K562 (cell line): ENCODE results near the gene TTC39C. TPM values are rescaled to one million over a fixed set of nuclear protein-coding genes. Genes with fewer than 3 reads are reported as not detected.

ENCODE experiments used
- ATAC-seq: fragments of 200-7000 bp; cut with Tn5 transposase; 3 replicates; pipeline ENCODE4 v1.9.1; 2020; ENCODE audit warnings: moderate library complexity
- BruUV-seq: library from RNA; stranded (reverse); fragments of 400-500 nt; replicated peaks from 2 replicates; lab custom pipeline; 2021; lab: Mats Ljungman, UMichigan
- CTCF ChIA-PET: fragments of 300-600 bp; formaldehyde crosslinking; extraction: SDS; loops from one replicate; lab custom pipeline; 2021; ENCODE audit warnings: low intra/inter-chr PET ratio; lab: Yijun Ruan, JAX
- POLR2A ChIA-PET: fragments of 300-600, 350-650 bp; sonication (Branson Sonifier 250); formaldehyde crosslinking; extraction: SDS; loops from one replicate; lab custom pipeline; 2021; ENCODE audit warnings: antibody characterized with exemption, inconsistent platforms; lab: Yijun Ruan, JAX
- DNase-seq, 4 experiments: peaks; one replicate each; pipeline versions ENCODE4 v3.0.0 to v3.0.0-alpha.2; 2011 to 2018; ENCODE audit warnings: low spot score in 3 of 4, mixed read lengths in 3 of 4; ENCODE audit errors: extremely low read depth in 1 of 4
- FAIRE-seq: peaks from 2 replicates; lab custom pipeline; 2011; peaks lifted over from hg19 to GRCh38; lab: Jason Lieb, UNC
- H2AFZ ChIP-seq: 2 replicates; pipeline ENCODE4 v1.6.0; 2011; ENCODE audit warnings: low read depth, low read length, control low read depth, inconsistent platforms
- H3K27ac ChIP-seq: fragments of 200-600 bp; 3 replicates; pipeline ENCODE4 v1.8.0; 2011; ENCODE audit warnings: low read depth, mild to moderate bottlenecking, control low read depth, inconsistent platforms, low read length, moderate library complexity, mixed read lengths; ENCODE audit errors: extremely low read depth
- H3K27me3 ChIP-seq, 2 experiments: fragments of 300-600 bp in 1 of 2; 2 replicates in 1 of 2; 3 replicates in 1 of 2; pipeline versions ENCODE4 v1.6.0 to v1.8.0; 2011; ENCODE audit warnings: inconsistent platforms in 2 of 2, low read length in 2 of 2, mild to moderate bottlenecking in 1 of 2, mixed read lengths in 1 of 2, moderate library complexity in 1 of 2; ENCODE audit not compliant: control insufficient read depth in 2 of 2, insufficient read depth in 2 of 2
- H3K36me3 ChIP-seq: fragments of 300-600 bp; 3 replicates; pipeline ENCODE4 v1.8.0; 2011; ENCODE audit warnings: mild to moderate bottlenecking, low read length, inconsistent platforms; ENCODE audit not compliant: control insufficient read depth, insufficient read depth
- H3K4me1 ChIP-seq, 2 experiments: fragments of 200-600 bp in 1 of 2; replicated peaks in 1 of 2; 2 replicates in 1 of 2; 3 replicates in 1 of 2; pipeline versions ENCODE4 v1.5.1 to v1.8.0; 2011; ENCODE audit warnings: inconsistent platforms in 2 of 2, low read length in 2 of 2, mild to moderate bottlenecking in 1 of 2, mixed read lengths in 1 of 2, moderate library complexity in 1 of 2; ENCODE audit not compliant: control insufficient read depth in 2 of 2, insufficient read depth in 2 of 2
- H3K4me2 ChIP-seq: 2 replicates; pipeline ENCODE4 v1.6.1; 2011; ENCODE audit warnings: low read length, control low read depth, inconsistent platforms, mixed read lengths; ENCODE audit not compliant: insufficient read depth
- H3K4me3 ChIP-seq: fragments of 200-600 bp; sonication (generic), shearing (Covaris generic); 2 replicates; pipeline ENCODE4 v1.5.1; 2016; ENCODE audit warnings: control low read depth, inconsistent platforms
- H3K79me2 ChIP-seq: fragments of 200-600 bp; 3 replicates; pipeline ENCODE4 v1.8.0; 2011; ENCODE audit warnings: low read length, inconsistent platforms; ENCODE audit not compliant: control insufficient read depth, insufficient read depth
- H3K9ac ChIP-seq, 2 experiments: 2 replicates each; pipeline versions ENCODE4 v1.6.0 to v1.6.1; 2011; ENCODE audit warnings: low read depth in 2 of 2, low read length in 2 of 2, control low read depth in 1 of 2, inconsistent platforms in 1 of 2, mild to moderate bottlenecking in 1 of 2, mixed read lengths in 1 of 2; ENCODE audit not compliant: insufficient read depth in 1 of 2
- H3K9me1 ChIP-seq: one replicate; pipeline ENCODE4 v1.6.0; 2011; ENCODE audit warnings: inconsistent platforms, mild to moderate bottlenecking, low read length, moderate library complexity; ENCODE audit not compliant: control insufficient read depth, insufficient read depth
- H3K9me3 ChIP-seq: replicated peaks from 2 replicates; pipeline ENCODE4 v1.5.1; 2011; ENCODE audit warnings: low read depth, low read length, inconsistent platforms; ENCODE audit not compliant: control insufficient read depth, insufficient read depth
- H4K20me1 ChIP-seq: replicated peaks from 2 replicates; pipeline ENCODE4 v1.6.1; 2011; ENCODE audit warnings: low read length, inconsistent platforms, mixed read lengths; ENCODE audit not compliant: control insufficient read depth, insufficient read depth
- NCOA4 ChIP-seq: fragments of 450-650 bp; IDR thresholded peaks from 2 replicates; pipeline ENCODE4 v1.6.1; 2018; ENCODE audit warnings: mild to moderate bottlenecking; ENCODE audit not compliant: partially characterized antibody
- ZNF445 ChIP-seq: fragments of 250-450 bp; sonication (Bioruptor Pico); IDR thresholded peaks from 2 replicates; pipeline ENCODE4 v1.4.0; 2020; ENCODE audit warnings: low read depth, mild to moderate bottlenecking, moderate library complexity
- WGBS: fragments of 100-300 bp; shearing (Covaris generic); methylation state at CpG from one replicate; pipeline ENCODE4 v1.1.6; 2016; ENCODE audit warnings: low coverage, mixed read lengths; ENCODE audit not compliant: insufficient coverage; ENCODE audit errors: missing lambda C conversion rate; 5-methylcytosine and 5-hydroxymethylcytosine counted together
- in situ Hi-C: fragments of 300-500 bp; cut with MboI; formaldehyde crosslinking; loops from 4 replicates; pipeline ENCODE4 v1.15.0; 2018; ENCODE audit warnings: inconsistent platforms, mixed read lengths
- intact Hi-C: fragments of 100-400 bp; cut with micrococcal nuclease; formaldehyde crosslinking; loops from 2 replicates; pipeline ENCODE4 v1.14.2; 2022
- polyA plus RNA-seq, 8 experiments: library from polyadenylated mRNA; depleted of rRNA in 4 of 8; stranded (reverse) in 5 of 8; unstranded in 3 of 8; fragments of >200 nt; fragmentation: Nextera tagmentation in 2 of 8; fragmentation: Illumina TruSeq in 1 of 8; extraction: Ambion mirVana in 2 of 8; extraction: Trizol in 1 of 8; gene quantifications; 2 replicates each; pipeline versions ENCODE4 v1.2.1 to v1.2.3, GENCODE V29; 2011 to 2014; ENCODE audit warnings: inconsistent platforms in 1 of 8, missing spikeins in 1 of 8
- total RNA-seq, 7 experiments: library from RNA; depleted of rRNA in 6 of 7; stranded (reverse); fragments of >200 nt in 6 of 7; fragmentation: Illumina TruSeq in 2 of 7; extraction: Trizol in 2 of 7; gene quantifications; 2 replicates each; pipeline versions ENCODE4 v1.2.1 to v1.2.3, GENCODE V29; 2011 to 2021; ENCODE audit warnings: low replicate concordance in 1 of 7
- TF ChIP-seq, protein P1 (sequence below): fragments of 450-650 bp; IDR thresholded peaks from 2 replicates; pipeline ENCODE4 v1.6.1; 2016; ENCODE audit warnings: low read depth, mild to moderate bottlenecking, moderate library complexity

The TTC39C gene
- total and polyA plus RNA-seq, 9 of the 15 experiments (the other 6 are each of a cell fraction or from before 2014, with no cell fraction given), result 0.01 to 0.58 (median 0.18) TPM; not detected in 5

GRCh38 chr18:24051031-24051947, 36.7 kb downstream of the TTC39C start:
- ATAC-seq (no peak), FAIRE-seq (peak; percentile 11), DNase-seq (no peak)
- CTCF ChIA-PET, result interaction anchor here (0.6 kb wide), 1 partner anchor 922 kb away, joined by 4 read pairs; no protein-coding TSS in a partner anchor
- Histone ChIP-seq H3K27me3 (no peaks in the 10 kb centered on the region), H2AFZ (no peak overlapping the region), H4K20me1 (no peaks in the 10 kb centered on the region), H3K79me2 (no peaks in the 10 kb centered on the region), H3K4me3 (no peak overlapping the region), H3K4me1 (no peaks in the 10 kb centered on the region), H3K9me1 (no peaks in the 10 kb centered on the region), H3K4me2 (no peak overlapping the region), H3K9me3 (no peaks in the 10 kb centered on the region), H3K9ac (no peak overlapping the region), H3K27ac (no peak overlapping the region), H3K36me3 (no peaks in the 10 kb centered on the region)
- TF ChIP-seq NCOA4, result no peak
- TF ChIP-seq, protein P1, sequence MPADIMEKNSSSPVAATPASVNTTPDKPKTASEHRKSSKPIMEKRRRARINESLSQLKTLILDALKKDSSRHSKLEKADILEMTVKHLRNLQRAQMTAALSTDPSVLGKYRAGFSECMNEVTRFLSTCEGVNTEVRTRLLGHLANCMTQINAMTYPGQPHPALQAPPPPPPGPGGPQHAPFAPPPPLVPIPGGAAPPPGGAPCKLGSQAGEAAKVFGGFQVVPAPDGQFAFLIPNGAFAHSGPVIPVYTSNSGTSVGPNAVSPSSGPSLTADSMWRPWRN, result peak; percentile 27; the same call in 1 of the 2 replicates
- no peak for TF ChIP-seq ZNF445 (CRISPR knock-in tag)
- in situ Hi-C loops (no loop called here), intact Hi-C loops (no loop called here)
- 2% methylated on average over 13 of the region's 13 CpGs for WGBS
- no TSS peak for BruUV-seq
- POLR2A ChIA-PET, result no interaction called here
